Smooth muscle cell (in vitro differentiated cells): ENCODE measurements around the gene MCMBP. TPM values are rescaled to one million over a fixed set of nuclear protein-coding genes. Genes with fewer than 3 reads are reported as not detected.
"Not testable (repeated sequence)": the region's sequence is repeated elsewhere in the genome, so short reads cannot be mapped to it uniquely, and the experiment has no call there.

Source experiments
- DNase-seq: peaks from one replicate; lab custom pipeline; 2025; ENCODE audit not compliant: unreplicated experiment; lab: John Stamatoyannopoulos, UW
- H2AFZ ChIP-seq: fragments of 200-600 bp; sonication (generic); 2 replicates; pipeline ENCODE4 v1.6.0; 2016; ENCODE audit warnings: antibody characterized with exemption, low read depth, mild to moderate bottlenecking
- H3F3A ChIP-seq: fragments of 200-600 bp; sonication (generic); 2 replicates; pipeline ENCODE4 v1.6.0; 2017; ENCODE audit warnings: antibody characterized with exemption, low read depth
- H3K27ac ChIP-seq: fragments of 200-600 bp; sonication (generic); 2 replicates; pipeline ENCODE4 v1.5.1; 2016; ENCODE audit warnings: low read depth, mild to moderate bottlenecking
- H3K27me3 ChIP-seq: fragments of 200-600 bp; sonication (generic); 2 replicates; pipeline ENCODE4 v1.6.1; 2016; ENCODE audit warnings: low read depth, mild to moderate bottlenecking
- H3K36me3 ChIP-seq: fragments of 200-600 bp; sonication (generic); 2 replicates; pipeline ENCODE4 v1.5.1; 2016; ENCODE audit warnings: low read depth
- H3K4me1 ChIP-seq: fragments of 200-600 bp; sonication (generic); 2 replicates; pipeline ENCODE4 v1.5.1; 2016; ENCODE audit warnings: low read depth
- H3K4me2 ChIP-seq: fragments of 200-600 bp; sonication (generic); 2 replicates; pipeline ENCODE4 v1.6.0; 2016; ENCODE audit warnings: mild to moderate bottlenecking
- H3K4me3 ChIP-seq: fragments of 200-600 bp; sonication (generic); 2 replicates; pipeline ENCODE4 v1.5.1; 2016; ENCODE audit warnings: mild to moderate bottlenecking
- H3K79me2 ChIP-seq: fragments of 200-600 bp; sonication (generic); 2 replicates; pipeline ENCODE4 v1.6.0; 2016; ENCODE audit warnings: low read depth, mild to moderate bottlenecking
- H3K9ac ChIP-seq: fragments of 200-600 bp; sonication (generic); 2 replicates; pipeline ENCODE4 v1.6.0; 2016; ENCODE audit warnings: low read depth
- H3K9me3 ChIP-seq: fragments of 200-600 bp; sonication (generic); replicated peaks from 2 replicates; pipeline ENCODE4 v1.5.1; 2016; ENCODE audit warnings: low read depth
- H4K20me1 ChIP-seq: fragments of 200-600 bp; sonication (generic); 2 replicates; pipeline ENCODE4 v1.6.0; 2016; ENCODE audit warnings: low read depth
- WGBS: methylation state at CpG from one replicate; pipeline ENCODE4 v1.1.7; 2016; ENCODE audit warnings: low lambda C conversion rate; 5-methylcytosine and 5-hydroxymethylcytosine counted together
- polyA plus RNA-seq: library from polyadenylated mRNA; unstranded; fragments of >200 nt; fragmentation: Nextera tagmentation; extraction: Ambion mirVana; gene quantifications from 2 replicates; pipeline ENCODE4 v1.2.1, GENCODE V29; 2016
- total RNA-seq: library from RNA; depleted of rRNA; stranded (reverse); fragments of >200 nt; gene quantifications from 2 replicates; pipeline ENCODE4 v1.2.3, GENCODE V29; 2014
- TF ChIP-seq, protein P1 (sequence below): fragments of 200-600 bp; sonication (generic); IDR thresholded peaks from 2 replicates; pipeline ENCODE4 v1.5.1; 2017; ENCODE audit warnings: borderline replicate concordance, mild to moderate bottlenecking, antibody characterized with exemption; ENCODE audit not compliant: insufficient read depth, poor library complexity, severe bottlenecking

MCMBP gene
- total and polyA plus RNA-seq, 2 experiments from 2014 or later: 42.5 to 57.4 TPM

- Histone ChIP-seq H3K9me3 (no peaks in the 10 kb centered on the region), H3K4me1 (peaks cover 16% of the 10 kb centered on the region), H4K20me1 (peaks cover 49% of the 10 kb centered on the region), H3F3A (peaks cover 12% of the 10 kb centered on the region), H3K27ac (peak overlapping the region; percentile 64), H3K27me3 (no peaks in the 10 kb centered on the region), H3K4me3 (peak overlapping the region; percentile 70), H3K9ac (peak overlapping the region; percentile 74), H3K36me3 (no peaks in the 10 kb centered on the region), H3K4me2 (peak overlapping the region; percentile 100), H2AFZ (peak overlapping the region; percentile 94), H3K79me2 (peaks cover 52% of the 10 kb centered on the region)
- 2% methylated on average over 28 of the region's 56 CpGs for WGBS
- peak; percentile 29 for DNase-seq
- TF ChIP-seq, protein P1, sequence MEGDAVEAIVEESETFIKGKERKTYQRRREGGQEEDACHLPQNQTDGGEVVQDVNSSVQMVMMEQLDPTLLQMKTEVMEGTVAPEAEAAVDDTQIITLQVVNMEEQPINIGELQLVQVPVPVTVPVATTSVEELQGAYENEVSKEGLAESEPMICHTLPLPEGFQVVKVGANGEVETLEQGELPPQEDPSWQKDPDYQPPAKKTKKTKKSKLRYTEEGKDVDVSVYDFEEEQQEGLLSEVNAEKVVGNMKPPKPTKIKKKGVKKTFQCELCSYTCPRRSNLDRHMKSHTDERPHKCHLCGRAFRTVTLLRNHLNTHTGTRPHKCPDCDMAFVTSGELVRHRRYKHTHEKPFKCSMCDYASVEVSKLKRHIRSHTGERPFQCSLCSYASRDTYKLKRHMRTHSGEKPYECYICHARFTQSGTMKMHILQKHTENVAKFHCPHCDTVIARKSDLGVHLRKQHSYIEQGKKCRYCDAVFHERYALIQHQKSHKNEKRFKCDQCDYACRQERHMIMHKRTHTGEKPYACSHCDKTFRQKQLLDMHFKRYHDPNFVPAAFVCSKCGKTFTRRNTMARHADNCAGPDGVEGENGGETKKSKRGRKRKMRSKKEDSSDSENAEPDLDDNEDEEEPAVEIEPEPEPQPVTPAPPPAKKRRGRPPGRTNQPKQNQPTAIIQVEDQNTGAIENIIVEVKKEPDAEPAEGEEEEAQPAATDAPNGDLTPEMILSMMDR: no peak
These were observed 598 bp downstream of the MCMBP start for GRCh38 chr10:119871881-119872609.

DNA sequence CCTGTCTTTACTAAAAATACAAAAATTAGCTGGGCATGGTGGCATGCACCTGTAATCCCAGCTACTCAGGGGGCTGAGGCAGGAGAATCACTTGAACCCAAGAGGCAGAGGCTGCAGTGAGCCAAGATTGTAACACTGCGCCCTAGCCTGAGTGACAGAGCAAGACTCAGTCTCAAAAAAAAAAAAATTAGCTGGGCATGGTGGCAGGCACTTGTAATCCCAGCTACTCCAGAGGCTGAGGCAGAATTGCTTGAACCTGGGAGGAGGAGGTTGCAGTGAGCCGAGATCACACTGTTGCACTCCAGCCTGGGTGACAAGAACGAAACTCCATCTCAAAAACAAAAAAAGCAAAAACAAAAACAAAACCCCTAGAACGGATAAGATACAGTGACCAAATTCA lies 3.2 kb downstream of the MCMBP start:
- DNase-seq, H3K9me3 ChIP-seq, H3K9ac ChIP-seq, H3K27ac ChIP-seq, H3F3A ChIP-seq, H3K4me2 ChIP-seq, H3K36me3 ChIP-seq, H3K4me3 ChIP-seq, H2AFZ ChIP-seq, H3K27me3 ChIP-seq: not testable (repeated sequence)
- Histone ChIP-seq H3K79me2 (peaks cover 78% of the 10 kb centered on the region), H4K20me1 (peaks cover 73% of the 10 kb centered on the region), H3K4me1 (peaks cover 16% of the 10 kb centered on the region)
- WGBS: 97% methylated on average over 4 of the region's 4 CpGs

- H4K20me1 ChIP-seq: peaks cover 90% of the 10 kb centered on the region
- no peaks in the 10 kb centered on the region for H3K9me3 ChIP-seq
- TF ChIP-seq, protein P1: no peak
- no peak overlapping the region for H3K27ac ChIP-seq
- 96% methylated on average over 7 of the region's 7 CpGs for WGBS
- H3K4me1 ChIP-seq: peaks cover 13% of the 10 kb centered on the region
- no peaks in the 10 kb centered on the region for H3K36me3 ChIP-seq
- DNase-seq: no peak
- H3K79me2 ChIP-seq: peaks cover 98% of the 10 kb centered on the region
- no peak overlapping the region for H3K4me3 ChIP-seq
- no peaks in the 10 kb centered on the region for H3F3A ChIP-seq
- H3K27me3 ChIP-seq: no peaks in the 10 kb centered on the region
- no peak overlapping the region for H3K4me2 ChIP-seq
- H2AFZ ChIP-seq: no peak overlapping the region
- no peak overlapping the region for H3K9ac ChIP-seq
These were observed 5.3 kb downstream of the MCMBP start for GRCh38 chr10:119867317-119867716.

DNA sequence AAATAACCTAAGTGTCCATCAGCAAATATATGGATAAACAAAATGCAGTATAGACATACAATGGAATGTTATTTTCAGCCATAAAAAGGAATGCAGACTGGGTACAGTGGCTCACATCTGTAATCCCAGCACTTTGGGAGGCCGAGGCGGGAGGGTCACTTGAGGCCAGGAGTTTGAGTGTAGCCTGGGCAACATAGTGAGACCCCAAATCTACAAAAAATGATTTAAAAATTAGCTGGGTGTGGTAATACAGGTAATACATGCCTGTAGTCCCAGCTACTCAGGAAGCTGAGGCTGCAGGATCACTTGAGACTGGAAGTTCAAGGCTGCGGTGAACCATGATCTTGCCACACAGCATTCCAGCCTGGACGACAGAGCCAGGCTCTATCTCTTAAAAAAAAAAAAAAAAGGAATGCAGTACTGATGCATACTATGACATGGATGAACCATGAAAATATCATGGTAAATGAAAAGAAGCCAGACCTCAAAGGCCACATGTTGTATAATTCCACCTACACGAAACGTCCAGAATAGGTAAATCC lies 6.9 kb downstream of the MCMBP start:
- Histone ChIP-seq H3K4me1 (peaks cover 6% of the 10 kb centered on the region), H2AFZ (no peak overlapping the region), H3K27me3 (no peaks in the 10 kb centered on the region), H4K20me1 (peaks cover 92% of the 10 kb centered on the region), H3K4me2 (no peak overlapping the region), H3F3A (peaks cover under 1% of the 10 kb centered on the region), H3K36me3 (no peaks in the 10 kb centered on the region), H3K9me3 (no peaks in the 10 kb centered on the region), H3K9ac (no peak overlapping the region), H3K4me3 (no peak overlapping the region), H3K79me2 (peaks cover 99% of the 10 kb centered on the region), H3K27ac (no peak overlapping the region)
- TF ChIP-seq, protein P1: no peak
- DNase-seq: no peak
- WGBS: 88% methylated on average over 6 of the region's 6 CpGs
